ENCODE results near the gene RGS7. TPM values are rescaled to one million over a fixed set of nuclear protein-coding genes. Genes with fewer than 3 reads are reported as not detected.

The RGS7 gene
- total and polyA plus RNA-seq, 2 of the 4 experiments (the other 2 are of a cell fraction): 0.58 to 0.72 TPM

DNA sequence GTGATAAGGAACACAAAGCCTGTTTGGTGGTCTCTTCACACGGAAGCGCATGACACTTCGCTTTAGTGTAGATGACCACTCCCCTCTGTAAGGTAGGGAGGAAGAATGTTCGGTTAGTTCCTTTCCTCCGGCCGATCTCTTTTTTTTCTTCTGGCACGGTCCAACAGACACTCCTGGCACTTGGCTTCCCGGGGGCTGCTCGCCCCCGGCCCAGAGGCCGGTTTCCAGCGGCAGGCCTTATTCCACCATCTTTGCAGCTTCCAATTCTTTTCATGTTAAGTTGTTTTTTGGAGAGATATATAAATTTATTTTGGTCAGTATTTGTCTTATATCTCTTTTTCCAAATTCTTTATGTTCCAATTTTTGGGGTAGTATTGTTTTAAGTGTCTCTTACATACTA is 593.2 kb downstream of the RGS7 start:
- no peak overlapping the region for H3K4me2 ChIP-seq (ENCODE audit: low read depth, low read length)
- POLR2A ChIA-PET (ENCODE audit: unreplicated experiment): no interaction called here
- no peak overlapping the region for H2BK5ac ChIP-seq (ENCODE audit: low read depth, low read length, poor library complexity, severe bottlenecking)
- H3K4me3 ChIP-seq (ENCODE audit: insufficient read depth, low read depth, low read length): no peak overlapping the region
- dilution Hi-C loops (cut with HindIII; ENCODE audit: low sequenced_read_pairs, unreplicated experiment): no loop called here
- peak overlapping the region; percentile 82; the same call in 1 of the 2 replicates for H2BK20ac ChIP-seq (ENCODE audit: low read depth, low read length)
- no peaks in the 10 kb centered on the region for H3K36me3 ChIP-seq (ENCODE audit: control insufficient read depth, insufficient read depth, low read length)
- no peak for TF ChIP-seq RFX5 (IDR thresholded peaks at IDR 0.05; ENCODE audit: low read depth, low read length)
- TF ChIP-seq, protein P1, sequence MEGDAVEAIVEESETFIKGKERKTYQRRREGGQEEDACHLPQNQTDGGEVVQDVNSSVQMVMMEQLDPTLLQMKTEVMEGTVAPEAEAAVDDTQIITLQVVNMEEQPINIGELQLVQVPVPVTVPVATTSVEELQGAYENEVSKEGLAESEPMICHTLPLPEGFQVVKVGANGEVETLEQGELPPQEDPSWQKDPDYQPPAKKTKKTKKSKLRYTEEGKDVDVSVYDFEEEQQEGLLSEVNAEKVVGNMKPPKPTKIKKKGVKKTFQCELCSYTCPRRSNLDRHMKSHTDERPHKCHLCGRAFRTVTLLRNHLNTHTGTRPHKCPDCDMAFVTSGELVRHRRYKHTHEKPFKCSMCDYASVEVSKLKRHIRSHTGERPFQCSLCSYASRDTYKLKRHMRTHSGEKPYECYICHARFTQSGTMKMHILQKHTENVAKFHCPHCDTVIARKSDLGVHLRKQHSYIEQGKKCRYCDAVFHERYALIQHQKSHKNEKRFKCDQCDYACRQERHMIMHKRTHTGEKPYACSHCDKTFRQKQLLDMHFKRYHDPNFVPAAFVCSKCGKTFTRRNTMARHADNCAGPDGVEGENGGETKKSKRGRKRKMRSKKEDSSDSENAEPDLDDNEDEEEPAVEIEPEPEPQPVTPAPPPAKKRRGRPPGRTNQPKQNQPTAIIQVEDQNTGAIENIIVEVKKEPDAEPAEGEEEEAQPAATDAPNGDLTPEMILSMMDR (conservative IDR thresholded peaks at IDR 0.05; ENCODE audit: low read depth, low read length): no peak
- no peak for TF ChIP-seq RCOR1 (IDR thresholded peaks at IDR 0.05; ENCODE audit: insufficient replicate concordance, low read length)
- TF ChIP-seq MAFK (IDR thresholded peaks at IDR 0.05; ENCODE audit: low read depth, low read length): no peak
- TF ChIP-seq MAZ (IDR thresholded peaks at IDR 0.05; ENCODE audit: borderline replicate concordance, low read depth, low read length): no peak
- TF ChIP-seq, protein P2, sequence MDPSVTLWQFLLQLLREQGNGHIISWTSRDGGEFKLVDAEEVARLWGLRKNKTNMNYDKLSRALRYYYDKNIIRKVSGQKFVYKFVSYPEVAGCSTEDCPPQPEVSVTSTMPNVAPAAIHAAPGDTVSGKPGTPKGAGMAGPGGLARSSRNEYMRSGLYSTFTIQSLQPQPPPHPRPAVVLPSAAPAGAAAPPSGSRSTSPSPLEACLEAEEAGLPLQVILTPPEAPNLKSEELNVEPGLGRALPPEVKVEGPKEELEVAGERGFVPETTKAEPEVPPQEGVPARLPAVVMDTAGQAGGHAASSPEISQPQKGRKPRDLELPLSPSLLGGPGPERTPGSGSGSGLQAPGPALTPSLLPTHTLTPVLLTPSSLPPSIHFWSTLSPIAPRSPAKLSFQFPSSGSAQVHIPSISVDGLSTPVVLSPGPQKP (IDR thresholded peaks at IDR 0.05; ENCODE audit: borderline replicate concordance, low read depth, low read length): no peak
- TF ChIP-seq POLR2A (IDR thresholded peaks at IDR 0.05; ENCODE audit: low read depth, low read length): no peak
- TF ChIP-seq NFE2L2 (IDR thresholded peaks at IDR 0.05; ENCODE audit: low read depth, low read length): no peak
- TF ChIP-seq, protein P3, sequence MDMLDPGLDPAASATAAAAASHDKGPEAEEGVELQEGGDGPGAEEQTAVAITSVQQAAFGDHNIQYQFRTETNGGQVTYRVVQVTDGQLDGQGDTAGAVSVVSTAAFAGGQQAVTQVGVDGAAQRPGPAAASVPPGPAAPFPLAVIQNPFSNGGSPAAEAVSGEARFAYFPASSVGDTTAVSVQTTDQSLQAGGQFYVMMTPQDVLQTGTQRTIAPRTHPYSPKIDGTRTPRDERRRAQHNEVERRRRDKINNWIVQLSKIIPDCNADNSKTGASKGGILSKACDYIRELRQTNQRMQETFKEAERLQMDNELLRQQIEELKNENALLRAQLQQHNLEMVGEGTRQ (IDR thresholded peaks at IDR 0.05; ENCODE audit: low read depth, low read length): no peak
- no peak for TF ChIP-seq SMC3 (IDR thresholded peaks at IDR 0.05; ENCODE audit: low read depth, low read length)
- no peak for TF ChIP-seq CHD1 (IDR thresholded peaks at IDR 0.05; ENCODE audit: low read depth, low read length)
- peak overlapping the region; percentile 51 for H3K4ac ChIP-seq (ENCODE audit: low read depth, low read length)
- DNase-seq (no peak), ATAC-seq (ENCODE audit: low read depth) (no peak)
- H3K56ac ChIP-seq (ENCODE audit: extremely low read depth, insufficient read depth, low read length): no peak overlapping the region
- H3K18ac ChIP-seq (ENCODE audit: low read depth, low read length): no peak overlapping the region
- no peak overlapping the region for H3K23ac ChIP-seq (ENCODE audit: low read depth, low read length)
- no peak overlapping the region for H3K27ac ChIP-seq (ENCODE audit: insufficient read depth, low read length)
- H2AFZ ChIP-seq (replicated peaks; ENCODE audit: low read length, poor library complexity): no peak overlapping the region
- intact Hi-C loops (cut with micrococcal nuclease): no loop called here
- H3K9me1 ChIP-seq (ENCODE audit: insufficient read depth, low read length): peaks cover 8% of the 10 kb centered on the region; the same call in 1 of the 2 replicates
- H3K9ac ChIP-seq (ENCODE audit: low read depth, low read length): no peak overlapping the region
- H2AK5ac ChIP-seq (ENCODE audit: low read depth, low read length): peak overlapping the region; percentile 68; the same call in 1 of the 2 replicates
- H4K5ac ChIP-seq (ENCODE audit: low read depth, low read length): no peak overlapping the region
- in situ Hi-C loops (cut with MboI; ENCODE audit: low sequenced_read_pairs): no loop called here
- CTCF ChIA-PET: no interaction called here
- H4K8ac ChIP-seq (ENCODE audit: low read depth in 2 of 2, low read length in 2 of 2): peak overlapping the region in 1 of 2 experiments; percentile 59; a peak in 2 of 4 replicates
- peak overlapping the region; percentile 45; the same call in 1 of the 2 replicates for H4K91ac ChIP-seq (ENCODE audit: insufficient read depth, low read depth, low read length)
- no peak overlapping the region for H2AK9ac ChIP-seq (replicated peaks; ENCODE audit: low read depth, low read length, poor library complexity)
- H2BK15ac ChIP-seq (ENCODE audit: low read depth, low read length): no peak overlapping the region
- WGBS, 2 experiments (ENCODE audit: extremely low coverage in 2 of 2, insufficient read length in 1 of 2): no CpG with 5 or more reads among the region's 12 CpGs
- no peaks in the 10 kb centered on the region for H4K20me1 ChIP-seq (ENCODE audit: insufficient read depth, low read length)
- H2BK120ac ChIP-seq (ENCODE audit: low read depth, low read length): peak overlapping the region; percentile 60
- H3K4me1 ChIP-seq (ENCODE audit: control insufficient read depth, insufficient read depth, low read length): peaks cover 15% of the 10 kb centered on the region
- H3K14ac ChIP-seq (replicated peaks; ENCODE audit: low read depth, low read length): no peak overlapping the region
- no peaks in the 10 kb centered on the region; the same call in 1 of the 2 replicates for H3K9me3 ChIP-seq (ENCODE audit: control insufficient read depth, insufficient read depth, low read length)
- BruUV-seq (replicated peaks): no TSS peak
- no peaks in the 10 kb centered on the region for H3K79me1 ChIP-seq (ENCODE audit: low read depth in 1 of 2, low read length in 2 of 2)
- no peaks in the 10 kb centered on the region for H3K27me3 ChIP-seq (ENCODE audit: control insufficient read depth, insufficient read depth, low read length)

Data from IMR-90 (cell line).